Fibroblast of villous mesenchyme (primary cell): ENCODE measurements around the gene GRM8. TPM values are rescaled to one million over a fixed set of nuclear protein-coding genes. Genes with fewer than 3 reads are reported as not detected.
"Not testable (repeated sequence)": the region's sequence is repeated elsewhere in the genome, so short reads cannot be mapped to it uniquely, and the experiment has no call there.

Experiments
- DNase-seq: peaks from one replicate; pipeline ENCODE4 v3.0.0-alpha.2; 2010; ENCODE audit warnings: low read depth
- H3K4me3 ChIP-seq: 2 replicates; pipeline ENCODE4 v1.5.1; 2011; ENCODE audit warnings: low read depth, mild to moderate bottlenecking, low read length
- CTCF ChIP-seq: IDR thresholded peaks from 2 replicates; pipeline ENCODE4 v1.5.1; 2012; ENCODE audit warnings: low read depth, mild to moderate bottlenecking, low read length; ENCODE audit not compliant: insufficient read depth
- total RNA-seq: library from RNA; depleted of rRNA; stranded (reverse); fragments of >200 nt; gene quantifications from 2 replicates; pipeline ENCODE4 v1.2.3, GENCODE V29; 2012

Gene GRM8
- total RNA-seq, 1 donor, result not detected

GRCh38 chr7:126930166-126930565 is 322.6 kb downstream of the GRM8 start:
- no peak for DNase-seq
- no peak for TF ChIP-seq CTCF
- H3K4me3 ChIP-seq, result no peak overlapping the region

- H3K4me3 ChIP-seq, result no peak overlapping the region
- no peak for TF ChIP-seq CTCF
- DNase-seq, result no peak
These were observed 328.3 kb downstream of the GRM8 start for GRCh38 chr7:126924477-126924876.

GRCh38 chr7:126911627-126912026 is 341.1 kb downstream of the GRM8 start:
- DNase-seq, H3K4me3 ChIP-seq: not testable (repeated sequence)

GRCh38 chr7:126908564-126908963 is 344.2 kb downstream of the GRM8 start:
- not testable (repeated sequence) for DNase-seq, H3K4me3 ChIP-seq

GRCh38 chr7:126907657-126908056 is 345.1 kb downstream of the GRM8 start:
- H3K4me3 ChIP-seq, DNase-seq: not testable (repeated sequence)

GRCh38 chr7:126905255-126905654 is 347.5 kb downstream of the GRM8 start:
- not testable (repeated sequence) for H3K4me3 ChIP-seq, DNase-seq

GRCh38 chr7:126901041-126901765 is 351.5 kb downstream of the GRM8 start:
- not testable (repeated sequence) for DNase-seq, H3K4me3 ChIP-seq

GRCh38 chr7:126887980-126888379 is 364.8 kb downstream of the GRM8 start:
- DNase-seq, H3K4me3 ChIP-seq: not testable (repeated sequence)

- DNase-seq, H3K4me3 ChIP-seq: not testable (repeated sequence)
These were observed 365.2 kb downstream of the GRM8 start for GRCh38 chr7:126887560-126887959.

- H3K4me3 ChIP-seq, DNase-seq: not testable (repeated sequence)
These were observed 370.0 kb downstream of the GRM8 start for GRCh38 chr7:126882730-126883129.

GRCh38 chr7:126881908-126882307 is 370.8 kb downstream of the GRM8 start:
- DNase-seq, H3K4me3 ChIP-seq: not testable (repeated sequence)

- no peak overlapping the region for H3K4me3 ChIP-seq
- TF ChIP-seq CTCF, result no peak
- no peak for DNase-seq
These were observed 371.4 kb downstream of the GRM8 start for GRCh38 chr7:126881315-126881714.

- not testable (repeated sequence) for DNase-seq, H3K4me3 ChIP-seq
These were observed 376.2 kb downstream of the GRM8 start for GRCh38 chr7:126876536-126876935.
